HG02642 (cell line): ENCODE results near the gene SSTR5.
"Not testable (repeated sequence)": the region's sequence is repeated elsewhere in the genome, so short reads cannot be mapped to it uniquely, and the experiment has no call there.

ENCODE experiments used
- ATAC-seq: cut with Tn5 transposase; IDR thresholded peaks from one replicate; pipeline ENCODE4 v1.9.1; 2021; ENCODE audit warnings: mild to moderate bottlenecking; ENCODE audit not compliant: unreplicated experiment, poor library complexity

Gene SSTR5

GRCh38 chr16:1089439-1089821 is 16.9 kb downstream of the SSTR5 start:
- ATAC-seq: no peak

- ATAC-seq: no peak
Observed at GRCh38 chr16:1089822-1090619, 17.5 kb downstream of the SSTR5 start.

GRCh38 chr16:1090620-1091587 is 18.4 kb downstream of the SSTR5 start:
- ATAC-seq: no peak

GRCh38 chr16:1091992-1092552 is 19.5 kb downstream of the SSTR5 start:
- ATAC-seq: no peak

- not testable (repeated sequence) for ATAC-seq
Observed at GRCh38 chr16:1092685-1093283, 20.2 kb downstream of the SSTR5 start.

- ATAC-seq: no peak
Observed at GRCh38 chr16:1093284-1094123, 21.0 kb downstream of the SSTR5 start.

GRCh38 chr16:1094124-1094479 is 21.6 kb downstream of the SSTR5 start:
- no peak for ATAC-seq

GRCh38 chr16:1094601-1095449 is 22.3 kb downstream of the SSTR5 start:
- no peak for ATAC-seq

- no peak for ATAC-seq
Observed at GRCh38 chr16:1095450-1096168, 23.1 kb downstream of the SSTR5 start.

GRCh38 chr16:1096169-1097082 is 23.9 kb downstream of the SSTR5 start, which contains the start of gene C1QTNF8:
C1QTNF8 (minus strand) TSS chr16:1096244; CDS start chr16:1094922, 1,322 bp downstream.
- ATAC-seq: no peak

- ATAC-seq: no peak
Observed at GRCh38 chr16:1097156-1097555, 24.6 kb downstream of the SSTR5 start.

GRCh38 chr16:1097800-1098199 is 25.3 kb downstream of the SSTR5 start:
- no peak for ATAC-seq

- no peak for ATAC-seq
Observed at GRCh38 chr16:1098266-1098991, 25.9 kb downstream of the SSTR5 start.

GRCh38 chr16:1099189-1100083 is 26.9 kb downstream of the SSTR5 start:
- no peak for ATAC-seq

- ATAC-seq: no peak
Observed at GRCh38 chr16:1100084-1100800, 27.7 kb downstream of the SSTR5 start.
